Suprapubic skin (tissue), 4 donors: Measurements from ENCODE around the gene FAAP24.

Experiments used
- CTCF ChIP-seq, 2 donors: fragments of 200-600 bp in 1 of 2; fragments of 450-650 bp in 1 of 2; sonication (generic) in 1 of 2; IDR thresholded peaks; one replicate each; pipeline ENCODE4 v1.5.1; 2016 to 2019; ENCODE audit warnings: antibody characterized with exemption in 2 of 2, mild to moderate bottlenecking in 1 of 2, moderate library complexity in 1 of 2
- POLR2A ChIP-seq, 2 donors: fragments of 450-650 bp; IDR thresholded peaks; one replicate each; pipeline ENCODE4 v1.6.1; 2017; ENCODE audit warnings: antibody characterized with exemption in 2 of 2, mild to moderate bottlenecking in 2 of 2, moderate library complexity in 2 of 2
- POLR2AphosphoS5 ChIP-seq, 3 donors: sonication (generic); formaldehyde crosslinking; IDR thresholded peaks; one replicate each; pipeline ENCODE4 v1.6.1; 2017; ENCODE audit warnings: antibody characterized with exemption in 3 of 3

- TF ChIP-seq CTCF (IDR thresholded peaks at IDR 0.05) (no peak), POLR2A (IDR thresholded peaks at IDR 0.05) (no peak), POLR2AphosphoS5 (IDR thresholded peaks at IDR 0.05) (no peak)
Observed at GRCh38 chr19:32998722-32999121, 26.7 kb downstream of the FAAP24 start.
